Spleen (tissue), 11 donors: ENCODE results near the gene CDC5L. TPM values are rescaled to one million over a fixed set of nuclear protein-coding genes. Genes with fewer than 3 reads are reported as not detected.

Experiments
- DNase-seq: peaks from one replicate; pipeline ENCODE4 v3.0.0-alpha.2; 2020
- H3K27ac ChIP-seq, 8 donors: fragments of 200-600 bp; sonication (generic) in 7 of 8; 1 replicate in 4 of 8; 2 replicates in 4 of 8; pipeline versions ENCODE4 v1.5.0 to v1.8.0; 2016 to 2021; ENCODE audit warnings: inconsistent platforms in 4 of 8, mild to moderate bottlenecking in 4 of 8, moderate library complexity in 1 of 8
- H3K27me3 ChIP-seq, 7 donors: fragments of 200-600 bp; sonication (generic) in 6 of 7; replicated peaks in 1 of 7; 1 replicate in 4 of 7; 2 replicates in 3 of 7; pipeline versions ENCODE4 v1.5.0 to v1.8.0; 2016 to 2021; ENCODE audit warnings: inconsistent platforms in 3 of 7, mild to moderate bottlenecking in 1 of 7
- H3K36me3 ChIP-seq, 6 donors: fragments of 200-600 bp; sonication (generic) in 5 of 6; 1 replicate in 4 of 6; 2 replicates in 2 of 6; pipeline versions ENCODE4 v1.5.0 to v1.8.0; 2016 to 2021; ENCODE audit warnings: inconsistent platforms in 2 of 6
- H3K4me1 ChIP-seq, 6 donors: fragments of 200-600 bp; sonication (generic) in 5 of 6; 1 replicate in 3 of 6; 2 replicates in 3 of 6; pipeline versions ENCODE4 v1.5.0 to v1.8.0; 2016 to 2021; ENCODE audit warnings: inconsistent platforms in 3 of 6
- H3K4me3 ChIP-seq, 8 donors: fragments of 200-600 bp; sonication (generic) in 7 of 8; 1 replicate in 4 of 8; 2 replicates in 4 of 8; pipeline versions ENCODE4 v1.5.0 to v1.8.0; 2016 to 2021; ENCODE audit warnings: inconsistent platforms in 4 of 8, mild to moderate bottlenecking in 4 of 8, moderate library complexity in 2 of 8
- H3K9me3 ChIP-seq, 8 donors: fragments of 200-600 bp; sonication (generic) in 7 of 8; 1 replicate in 4 of 8; 2 replicates in 4 of 8; pipeline versions ENCODE4 v1.5.0 to v1.8.0; 2016 to 2021; ENCODE audit warnings: inconsistent platforms in 4 of 8
- POLR2A ChIP-seq, 3 donors: fragments of 450-650 bp; IDR thresholded peaks; one replicate each; pipeline ENCODE4 v1.5.1; 2017; ENCODE audit warnings: antibody characterized with exemption in 3 of 3, mild to moderate bottlenecking in 1 of 3
- POLR2AphosphoS5 ChIP-seq, 3 donors: sonication (generic); formaldehyde crosslinking; IDR thresholded peaks; one replicate each; pipeline ENCODE4 v1.5.1; 2017; ENCODE audit warnings: antibody characterized with exemption in 3 of 3
- WGBS, 5 donors: extraction: QIAGEN DNeasy Blood & Tissue Kit in 3 of 5; methylation state at CpG; one replicate each; pipeline versions ENCODE4 v1.1.5 to v1.1.7; 2013 to 2018; 5-methylcytosine and 5-hydroxymethylcytosine counted together
- intact Hi-C: fragments of 100-400 bp; cut with DNase I; formaldehyde crosslinking; loops from one replicate; pipeline ENCODE4 v1.15.0; 2023; ENCODE audit warnings: low total_unique reads
- polyA plus RNA-seq, 3 donors: library from polyadenylated mRNA; stranded (reverse); fragments of 200-250 nt; gene quantifications; one replicate each; pipeline ENCODE4 v1.2.1, GENCODE V29; 2013
- total RNA-seq, 7 donors: library from RNA; depleted of rRNA in 3 of 7; stranded (reverse); fragments of >200 nt in 3 of 7; fragmentation: NEBNext Ultra II Directional in 4 of 7; extraction: Animal tissue kit (Norgen Biotek cat#: 25700) in 4 of 7; gene quantifications; one replicate each; pipeline versions ENCODE4 v1.1.0 to v1.2.1, GENCODE V29; 2016 to 2021
- TF ChIP-seq, protein P1 (sequence below), 11 experiments: fragments of 200-600 bp in 7 of 11; fragments of 450-650 bp in 4 of 11; sonication (generic) in 4 of 11; IDR thresholded peaks in 8 of 11; conservative IDR thresholded peaks in 3 of 11; 1 replicate in 7 of 11; 2 replicates in 4 of 11; pipeline versions ENCODE4 v1.4.0 to v1.8.0; 2016 to 2021; ENCODE audit warnings: antibody characterized with exemption in 11 of 11, inconsistent platforms in 4 of 11, mild to moderate bottlenecking in 1 of 11
- donor health status: healthy with polysubstance abuse.
- donor health status: DM: no; HTN: no; CAD: no; lungs with moderate emphysema.
- donor health status: DM: no; HTN: no; CAD: no.
- donor health status: Bipolar disorder and iron deficiency.
- donor health status: healthy.
- donor health status: DM: no; HTN: no; CAD: no.
- donor health status: DM: yes; HTN: yes; CAD: no.

Gene CDC5L
- total and polyA plus RNA-seq, 10 donors = 5.3 to 20.3 (median 18.1) TPM

DNA sequence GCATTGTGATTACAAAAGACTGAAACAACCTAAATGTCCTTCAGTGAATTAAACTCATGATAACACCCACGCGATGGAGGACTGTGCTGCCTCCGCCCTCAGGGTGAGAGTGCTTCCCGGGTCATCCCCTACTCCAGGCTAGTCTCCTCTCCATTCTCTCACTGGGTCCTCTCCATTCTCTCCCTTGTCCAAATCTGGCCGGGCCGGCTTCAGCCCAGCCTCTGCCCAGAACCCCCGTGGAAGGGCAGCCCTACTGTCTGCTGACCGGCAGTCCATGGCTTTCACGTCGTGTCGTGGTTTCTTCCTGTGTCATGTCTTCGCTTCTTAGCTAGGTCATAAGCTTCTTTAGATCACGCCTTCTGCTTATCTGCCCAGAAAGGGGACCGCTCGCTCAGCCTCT is 74.8 kb downstream of the CDC5L start:
- no peak overlapping the region for H3K4me3 ChIP-seq
- TF ChIP-seq POLR2A (IDR thresholded peaks at IDR 0.05) = no peak
- TF ChIP-seq POLR2AphosphoS5 (IDR thresholded peaks at IDR 0.05) = no peak
- TF ChIP-seq, protein P1, sequence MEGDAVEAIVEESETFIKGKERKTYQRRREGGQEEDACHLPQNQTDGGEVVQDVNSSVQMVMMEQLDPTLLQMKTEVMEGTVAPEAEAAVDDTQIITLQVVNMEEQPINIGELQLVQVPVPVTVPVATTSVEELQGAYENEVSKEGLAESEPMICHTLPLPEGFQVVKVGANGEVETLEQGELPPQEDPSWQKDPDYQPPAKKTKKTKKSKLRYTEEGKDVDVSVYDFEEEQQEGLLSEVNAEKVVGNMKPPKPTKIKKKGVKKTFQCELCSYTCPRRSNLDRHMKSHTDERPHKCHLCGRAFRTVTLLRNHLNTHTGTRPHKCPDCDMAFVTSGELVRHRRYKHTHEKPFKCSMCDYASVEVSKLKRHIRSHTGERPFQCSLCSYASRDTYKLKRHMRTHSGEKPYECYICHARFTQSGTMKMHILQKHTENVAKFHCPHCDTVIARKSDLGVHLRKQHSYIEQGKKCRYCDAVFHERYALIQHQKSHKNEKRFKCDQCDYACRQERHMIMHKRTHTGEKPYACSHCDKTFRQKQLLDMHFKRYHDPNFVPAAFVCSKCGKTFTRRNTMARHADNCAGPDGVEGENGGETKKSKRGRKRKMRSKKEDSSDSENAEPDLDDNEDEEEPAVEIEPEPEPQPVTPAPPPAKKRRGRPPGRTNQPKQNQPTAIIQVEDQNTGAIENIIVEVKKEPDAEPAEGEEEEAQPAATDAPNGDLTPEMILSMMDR (IDR thresholded peaks at IDR 0.05 in 8 of 11, conservative IDR thresholded peaks at IDR 0.05 in 3 of 11) = no peak
- no peaks in the 10 kb centered on the region for H3K36me3 ChIP-seq
- intact Hi-C loops = no loop called here
- peaks cover 0 to 28% (median 12%) of the 10 kb centered on the region in 6 donors for H3K4me1 ChIP-seq
- WGBS, 5 donors = 84 to 90% (median 87%) methylated on average over 15 of the region's 15 CpGs
- no peaks in the 10 kb centered on the region for H3K9me3 ChIP-seq
- DNase-seq = no peak
- no peaks in the 10 kb centered on the region for H3K27me3 ChIP-seq
- H3K27ac ChIP-seq = no peak overlapping the region

DNA sequence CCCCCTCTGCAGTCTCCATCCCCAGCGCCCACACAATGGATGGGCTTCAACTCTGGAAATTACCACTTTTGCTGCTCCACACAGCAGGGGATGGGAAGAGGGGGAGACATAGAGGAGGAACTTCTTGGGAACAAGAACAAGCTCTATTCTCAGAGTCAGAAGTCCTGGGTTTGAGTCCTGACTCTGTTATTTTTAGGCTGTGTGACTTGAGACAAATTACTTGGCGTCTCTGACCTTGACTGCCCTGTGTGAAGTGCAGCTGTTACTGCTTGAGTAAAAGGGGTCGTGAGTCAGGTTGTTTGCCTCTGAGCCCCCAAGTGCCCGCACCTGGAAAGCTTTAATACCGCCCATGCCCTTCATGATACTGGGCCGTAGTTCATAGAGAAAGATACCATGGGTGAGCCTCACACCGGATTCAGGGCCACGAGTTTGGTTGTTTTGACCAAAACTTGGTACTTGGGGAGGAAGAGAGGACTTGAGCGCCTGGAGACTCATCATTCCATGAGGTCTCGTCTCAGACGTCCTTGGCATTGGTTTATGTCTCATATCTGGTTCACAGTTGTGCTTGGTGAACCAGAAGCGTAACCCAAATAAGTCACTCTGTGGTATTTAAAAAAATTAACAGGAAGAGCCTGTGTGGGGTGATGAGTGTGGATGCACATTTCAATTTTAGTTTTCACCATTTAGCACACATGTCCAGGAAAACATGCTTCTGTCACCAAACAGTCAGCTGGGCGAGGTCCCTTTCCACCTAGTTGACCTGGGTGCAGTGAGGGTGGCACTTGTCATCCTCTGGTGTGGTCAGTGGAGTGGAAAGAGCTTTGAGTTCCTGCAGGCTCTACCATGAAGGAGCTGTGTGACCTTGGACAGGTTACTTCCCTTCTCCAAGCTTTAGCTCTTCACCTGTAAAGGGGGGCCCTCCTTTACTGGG is 75.6 kb downstream of the CDC5L start:
- Histone ChIP-seq H3K4me1 (peaks cover 0 to 21% (median 8%) of the 10 kb centered on the region in 6 donors), H3K27me3 (no peaks in the 10 kb centered on the region), H3K36me3 (no peaks in the 10 kb centered on the region), H3K9me3 (no peaks in the 10 kb centered on the region), H3K27ac (no peak overlapping the region), H3K4me3 (no peak overlapping the region)
- no peak for DNase-seq
- TF ChIP-seq, protein P1 (IDR thresholded peaks at IDR 0.05 in 8 of 11, conservative IDR thresholded peaks at IDR 0.05 in 3 of 11) = no peak
- TF ChIP-seq POLR2A (IDR thresholded peaks at IDR 0.05) = no peak
- no peak for TF ChIP-seq POLR2AphosphoS5 (IDR thresholded peaks at IDR 0.05)
- intact Hi-C loops = no loop called here
- WGBS, 5 donors = 70 to 81% (median 75%) methylated on average over 12 to 13 of the region's 13 CpGs

DNA sequence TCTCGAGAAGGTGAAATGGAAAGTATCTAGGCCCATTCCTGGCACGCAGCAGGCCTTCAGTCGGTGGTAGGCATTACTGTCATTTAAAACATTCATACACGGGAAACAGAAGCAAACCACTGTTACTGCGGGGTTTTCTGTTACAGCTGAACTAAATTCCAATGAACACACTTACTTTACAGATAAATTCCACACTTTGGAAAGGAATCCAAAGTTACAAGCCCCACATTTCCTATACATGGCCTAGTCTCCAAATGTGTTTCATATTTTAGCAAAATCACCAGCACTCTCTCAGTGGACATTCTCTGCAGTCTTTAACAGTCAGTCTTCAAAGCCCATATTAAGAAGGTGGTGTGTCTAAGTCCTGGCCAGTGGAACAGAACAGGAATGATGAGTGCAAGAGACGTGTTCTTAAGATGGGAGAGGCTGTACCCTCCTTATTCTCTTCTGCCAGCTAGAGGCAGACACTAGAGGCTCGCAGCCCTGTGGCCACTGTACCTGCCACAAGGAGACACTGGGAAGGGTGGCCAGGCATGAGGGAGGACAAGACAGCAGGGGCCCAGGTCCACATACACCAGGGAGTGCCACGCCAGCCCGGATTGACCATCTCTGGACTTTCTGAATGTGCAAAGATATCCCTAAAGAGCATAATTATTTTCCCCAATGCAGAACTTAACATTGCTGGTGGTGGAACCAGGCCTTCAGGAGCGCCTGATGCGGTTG is 76.4 kb downstream of the CDC5L start:
- H3K36me3 ChIP-seq = no peaks in the 10 kb centered on the region
- peak overlapping the region in 1 of 8 donors; percentile 34 for H3K27ac ChIP-seq
- TF ChIP-seq POLR2AphosphoS5 (IDR thresholded peaks at IDR 0.05) (no peak), POLR2A (IDR thresholded peaks at IDR 0.05) (no peak)
- TF ChIP-seq, protein P1 (IDR thresholded peaks at IDR 0.05 in 8 of 11, conservative IDR thresholded peaks at IDR 0.05 in 3 of 11) = no peak
- no peaks in the 10 kb centered on the region for H3K27me3 ChIP-seq
- intact Hi-C loops = no loop called here
- H3K9me3 ChIP-seq = no peaks in the 10 kb centered on the region
- no peak for DNase-seq
- peaks cover 0 to 19% (median 8%) of the 10 kb centered on the region in 6 donors for H3K4me1 ChIP-seq
- H3K4me3 ChIP-seq = no peak overlapping the region
- WGBS, 5 donors = 85 to 94% (median 90%) methylated on average over 11 of the region's 11 CpGs
